ENCODE data around the gene EFHC2. TPM values are rescaled to one million over a fixed set of nuclear protein-coding genes. Genes with fewer than 3 reads are reported as not detected.

Gene EFHC2
- total RNA-seq, 1 donor from 2014 or later = not detected

- Mint-ChIP-seq H3K27ac (ENCODE audit: unreplicated experiment) (no peak overlapping the region), H3K27me3 (ENCODE audit: low read depth, unreplicated experiment) (no peaks in the 10 kb centered on the region), H3K4me1 (ENCODE audit: low read depth, unreplicated experiment) (no peaks in the 10 kb centered on the region), H3K4me3 (ENCODE audit: unreplicated experiment) (no peak overlapping the region), H3K9me3 (ENCODE audit: unreplicated experiment) (no peaks in the 10 kb centered on the region), H3K36me3 (ENCODE audit: low read depth, unreplicated experiment) (no peaks in the 10 kb centered on the region)
- Histone ChIP-seq H3K27ac (ENCODE audit: low read depth, low read length) (no peak overlapping the region), H3K4me2 (ENCODE audit: low read length) (no peak overlapping the region), H3K36me3 (ENCODE audit: insufficient read depth, low read length) (no peaks in the 10 kb centered on the region), H3K4me1 (ENCODE audit: insufficient read depth, low read length) (no peaks in the 10 kb centered on the region), H3K9me3 (ENCODE audit: insufficient read depth, low read depth, low read length) (no peaks in the 10 kb centered on the region), H3K4me3 (ENCODE audit: insufficient read depth, low read depth, low read length) (no peak overlapping the region), H3K9ac (ENCODE audit: low read length) (no peak overlapping the region), H3K27me3 (ENCODE audit: insufficient read depth, low read length) (no peaks in the 10 kb centered on the region), H3K79me2 (ENCODE audit: insufficient read depth, low read length) (no peaks in the 10 kb centered on the region), H2AFZ (ENCODE audit: low read depth, low read length) (no peak overlapping the region), H4K20me1 (ENCODE audit: insufficient read depth, low read length) (no peaks in the 10 kb centered on the region)
- DNase-seq (ENCODE audit: low read depth) (no peak), FAIRE-seq (no peak)
- TF ChIP-seq CTCF (IDR thresholded peaks at IDR 0.05; ENCODE audit: insufficient read depth, low read depth, low read length) (no peak), EZH2 (IDR thresholded peaks at IDR 0.05; ENCODE audit: insufficient read depth, low read length) (no peak)
These were observed 101.9 kb downstream of the EFHC2 start for GRCh38 chrX:44241546-44241945.

GRCh38 chrX:44240036-44240435, 103.4 kb downstream of the EFHC2 start:
- Mint-ChIP-seq H3K27ac (ENCODE audit: unreplicated experiment) (no peak overlapping the region), H3K27me3 (ENCODE audit: low read depth, unreplicated experiment) (no peaks in the 10 kb centered on the region)
- FAIRE-seq = peak; percentile 91

More at GRCh38 chrX:44240036-44240435, 103.4 kb downstream of the EFHC2 start:
- H3K4me2 ChIP-seq (ENCODE audit: low read length) = no peak overlapping the region
- H3K9me3 ChIP-seq (ENCODE audit: insufficient read depth, low read depth, low read length) = no peaks in the 10 kb centered on the region
- no peaks in the 10 kb centered on the region for H3K27me3 ChIP-seq (ENCODE audit: insufficient read depth, low read length)
- H3K36me3 ChIP-seq (ENCODE audit: insufficient read depth, low read length) = no peaks in the 10 kb centered on the region
- no peaks in the 10 kb centered on the region for H3K9me3 Mint-ChIP-seq (ENCODE audit: unreplicated experiment)
- no peaks in the 10 kb centered on the region for H3K4me1 ChIP-seq (ENCODE audit: insufficient read depth, low read length)
- no peak overlapping the region for H3K4me3 ChIP-seq (ENCODE audit: insufficient read depth, low read depth, low read length)
- H3K79me2 ChIP-seq (ENCODE audit: insufficient read depth, low read length) = no peaks in the 10 kb centered on the region
- TF ChIP-seq CTCF (IDR thresholded peaks at IDR 0.05; ENCODE audit: insufficient read depth, low read depth, low read length) (no peak), EZH2 (IDR thresholded peaks at IDR 0.05; ENCODE audit: insufficient read depth, low read length) (no peak)
- no peaks in the 10 kb centered on the region for H3K36me3 Mint-ChIP-seq (ENCODE audit: low read depth, unreplicated experiment)
- no peak for DNase-seq (ENCODE audit: low read depth)
- H2AFZ ChIP-seq (ENCODE audit: low read depth, low read length) = no peak overlapping the region
- H4K20me1 ChIP-seq (ENCODE audit: insufficient read depth, low read length) = no peaks in the 10 kb centered on the region
- H3K4me1 Mint-ChIP-seq (ENCODE audit: low read depth, unreplicated experiment) = no peaks in the 10 kb centered on the region
- no peak overlapping the region for H3K27ac ChIP-seq (ENCODE audit: low read depth, low read length)
- H3K9ac ChIP-seq (ENCODE audit: low read length) = no peak overlapping the region
- no peak overlapping the region for H3K4me3 Mint-ChIP-seq (ENCODE audit: unreplicated experiment)

Data from astrocyte (in vitro differentiated cells and primary cell).